ENCODE measurements around the gene PARP12. TPM values are rescaled to one million over a fixed set of nuclear protein-coding genes. Genes with fewer than 3 reads are reported as not detected.

PARP12 gene
- total RNA-seq, 1 donor from 2014 or later: 3.4 TPM

DNA sequence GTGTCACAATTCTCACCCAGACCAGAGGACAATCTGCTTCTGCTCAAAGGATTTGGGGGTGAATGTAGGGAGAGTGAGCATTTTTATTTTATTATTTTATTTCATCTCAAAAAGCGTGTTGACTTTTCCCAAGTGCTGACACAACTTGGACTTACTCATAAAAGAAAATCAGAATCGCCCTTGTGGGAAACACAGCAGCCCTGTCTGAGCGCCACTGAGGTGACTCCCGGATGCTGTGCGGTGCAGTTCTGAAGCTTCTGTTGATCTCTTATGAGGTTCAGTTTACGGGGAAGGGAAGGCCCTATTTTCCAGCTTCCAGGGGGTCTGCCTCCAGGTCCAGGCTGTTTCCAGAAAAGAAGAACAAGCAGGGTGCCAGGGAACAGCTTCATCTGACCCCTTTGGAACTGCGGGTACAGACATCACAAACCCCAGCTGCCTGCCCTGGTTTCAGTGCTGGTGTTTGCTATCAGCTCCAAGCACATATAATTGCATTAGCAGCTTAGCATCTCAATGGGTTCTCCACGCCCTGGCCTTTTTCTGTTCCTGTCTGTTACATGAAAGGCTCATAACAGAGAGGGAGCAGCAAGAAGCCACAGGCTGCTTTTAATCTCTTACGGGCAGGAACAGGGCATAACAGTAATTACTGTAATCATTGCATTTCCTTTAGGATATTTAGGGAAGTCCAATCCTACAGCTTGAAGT is 52.4 kb downstream of the PARP12 start:
- Mint-ChIP-seq H3K4me3 (ENCODE audit: low read depth) (no peak overlapping the region), H3K27me3 (peaks cover 42% of the 10 kb centered on the region), H3K4me1 (ENCODE audit: low read depth) (peaks cover 4% of the 10 kb centered on the region), H3K27ac (no peak overlapping the region), H3K36me3 (ENCODE audit: insufficient read depth) (no peaks in the 10 kb centered on the region), H3K9me3 (ENCODE audit: low read depth) (no peaks in the 10 kb centered on the region)
- no peak for DNase-seq (ENCODE audit: low spot score, unreplicated experiment)
- TF ChIP-seq CTCF (IDR thresholded peaks at IDR 0.05; ENCODE audit: unreplicated experiment): no peak

GRCh38 chr7:140009735-140010134 is 53.0 kb downstream of the PARP12 start:
- H3K4me3 Mint-ChIP-seq (ENCODE audit: low read depth): no peak overlapping the region
- TF ChIP-seq CTCF (IDR thresholded peaks at IDR 0.05; ENCODE audit: unreplicated experiment): no peak
- H3K27me3 Mint-ChIP-seq: peaks cover 38% of the 10 kb centered on the region
- no peak for DNase-seq (ENCODE audit: low spot score, unreplicated experiment)
- H3K27ac Mint-ChIP-seq: no peak overlapping the region
- H3K4me1 Mint-ChIP-seq (ENCODE audit: low read depth): peaks cover 4% of the 10 kb centered on the region
- H3K36me3 Mint-ChIP-seq (ENCODE audit: insufficient read depth): no peaks in the 10 kb centered on the region
- no peaks in the 10 kb centered on the region for H3K9me3 Mint-ChIP-seq (ENCODE audit: low read depth)

GRCh38 chr7:140008755-140009610 is 53.8 kb downstream of the PARP12 start:
- no peak for DNase-seq (ENCODE audit: low spot score, unreplicated experiment)
- Mint-ChIP-seq H3K4me3 (ENCODE audit: low read depth) (no peak overlapping the region), H3K27ac (no peak overlapping the region), H3K9me3 (ENCODE audit: low read depth) (no peaks in the 10 kb centered on the region), H3K4me1 (ENCODE audit: low read depth) (peaks cover 4% of the 10 kb centered on the region), H3K36me3 (ENCODE audit: insufficient read depth) (no peaks in the 10 kb centered on the region), H3K27me3 (peaks cover 34% of the 10 kb centered on the region)
- TF ChIP-seq CTCF (IDR thresholded peaks at IDR 0.05; ENCODE audit: unreplicated experiment): no peak

DNA sequence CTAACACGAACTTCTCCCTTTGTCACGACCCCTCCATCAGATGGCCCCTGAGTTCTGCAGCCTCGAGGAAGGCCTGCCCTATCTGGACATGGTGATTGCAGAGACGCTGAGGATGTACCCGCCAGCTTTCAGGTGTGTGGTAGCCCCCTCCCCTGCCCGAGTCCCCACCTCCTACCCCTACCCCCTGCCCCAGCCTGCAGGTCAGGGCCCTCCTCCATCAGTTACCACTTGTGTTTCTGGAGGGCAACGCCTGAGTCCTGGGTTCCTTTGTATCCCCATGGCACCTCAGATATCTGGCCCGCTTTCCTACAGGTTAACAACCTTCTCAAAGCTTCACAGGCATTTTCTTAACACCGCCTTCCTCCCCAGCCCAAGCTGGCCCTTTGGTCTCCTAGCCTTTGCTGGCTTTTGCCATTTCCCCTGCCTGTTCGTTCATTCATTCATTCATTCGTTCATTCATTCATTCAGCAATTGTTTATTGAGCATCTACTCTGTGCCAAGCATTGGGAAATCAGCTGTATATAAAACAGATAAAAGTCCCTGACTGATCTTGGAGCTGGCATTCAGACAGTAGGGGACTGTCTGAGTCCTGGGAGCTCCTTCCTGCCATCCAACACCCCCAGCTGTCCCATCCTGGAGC is 55.6 kb downstream of the PARP12 start:
- Mint-ChIP-seq H3K27ac (no peak overlapping the region), H3K4me3 (ENCODE audit: low read depth) (no peak overlapping the region)

More for the DNA sequence above, 55.6 kb downstream of the PARP12 start:
- no peaks in the 10 kb centered on the region for H3K36me3 Mint-ChIP-seq (ENCODE audit: insufficient read depth)
- TF ChIP-seq CTCF (IDR thresholded peaks at IDR 0.05; ENCODE audit: unreplicated experiment): no peak
- H3K4me1 Mint-ChIP-seq (ENCODE audit: low read depth): peaks cover 2% of the 10 kb centered on the region
- H3K9me3 Mint-ChIP-seq (ENCODE audit: low read depth): no peaks in the 10 kb centered on the region
- H3K27me3 Mint-ChIP-seq: peaks cover 22% of the 10 kb centered on the region
- DNase-seq (ENCODE audit: low spot score, unreplicated experiment): no peak
